Liver (tissue), 3 donors: Measurements from ENCODE around the gene SIX3.

Experiments used
- CTCF ChIP-seq: fragments of 150-350 bp; IDR thresholded peaks from 2 replicates; pipeline ENCODE4 v1.5.1; 2017; ENCODE audit warnings: improper control_type of control experiment, low read depth, low read length; ENCODE audit not compliant: missing input control
- SP1 ChIP-seq: IDR thresholded peaks from 2 replicates; pipeline ENCODE4 v1.6.1; 2018; ENCODE audit warnings: antibody characterized with exemption, mild to moderate bottlenecking
- TAF1 ChIP-seq: conservative IDR thresholded peaks from 2 replicates; pipeline ENCODE4 v1.6.1; 2016; ENCODE audit warnings: antibody characterized with exemption, mild to moderate bottlenecking
- donor health status: healthy.
- donor health status: healthy.

DNA sequence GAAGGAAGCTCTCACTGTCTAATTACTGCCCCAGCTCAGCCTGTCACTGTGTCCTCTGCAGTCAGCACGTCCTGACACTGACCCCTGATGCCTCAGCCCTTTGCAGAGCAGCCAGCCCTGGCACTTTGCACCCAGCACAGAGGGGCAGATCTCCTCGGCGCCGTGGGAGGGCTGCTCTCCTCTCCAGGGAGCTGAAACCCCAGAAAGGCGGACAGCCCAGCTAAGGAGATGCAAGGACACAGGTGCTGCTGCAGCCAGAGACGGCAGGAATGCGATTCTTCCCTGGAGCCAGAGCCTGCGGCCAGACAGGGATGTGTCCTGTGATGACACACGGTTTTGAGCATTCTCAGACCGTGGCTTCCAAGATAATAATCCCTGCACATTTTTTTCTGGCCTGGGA lies 34.5 kb upstream of the SIX3 start:
- TF ChIP-seq TAF1 (no peak), CTCF (no peak), SP1 (no peak)
